Ishikawa (cell line): Measurements from ENCODE around the gene TUBGCP2.
A peak's percentile ranks its signal among the peaks of the same experiment; 100 is the strongest.

Source experiments
- CEBPB ChIP-seq: IDR thresholded peaks from 2 replicates; pipeline ENCODE4 v1.6.1; 2012
- CREB1 ChIP-seq: IDR thresholded peaks from 2 replicates; pipeline ENCODE4 v1.6.1; 2012; ENCODE audit warnings: low read depth
- EP300 ChIP-seq: IDR thresholded peaks from 2 replicates; pipeline ENCODE4 v1.6.1; 2012; ENCODE audit warnings: borderline replicate concordance
- REST ChIP-seq: IDR thresholded peaks from 2 replicates; pipeline ENCODE4 v1.6.1; 2012; ENCODE audit warnings: low read depth, mild to moderate bottlenecking
- TCF12 ChIP-seq: IDR thresholded peaks from 2 replicates; pipeline ENCODE4 v1.6.1; 2012; ENCODE audit warnings: low read depth
- TEAD4 ChIP-seq: IDR thresholded peaks from 2 replicates; pipeline ENCODE4 v1.6.1; 2012
- YY1 ChIP-seq: IDR thresholded peaks from 2 replicates; pipeline ENCODE4 v1.6.1; 2012; ENCODE audit warnings: low read depth

- TF ChIP-seq REST (no peak), TCF12 (0 out of 2 replicates have a peak, but pooled peaks have one; percentile 2), EP300 (no peak), YY1 (0 out of 2 replicates have a peak, but pooled peaks have one; percentile 5), TEAD4 (peak; percentile 14; the same call in 1 of the 2 replicates), CEBPB (no peak), CREB1 (no peak; the same call in 1 of the 2 replicates)
Measured at GRCh38 chr10:133335246-133336117, 26.8 kb upstream of the TUBGCP2 start.
